Measurements from ENCODE around the gene MSH5. TPM values are rescaled to one million over a fixed set of nuclear protein-coding genes. Genes with fewer than 3 reads are reported as not detected.
A peak's percentile ranks its signal among the peaks of the same experiment; 100 is the strongest.

Gene MSH5
- total RNA-seq, 2 donors from 2014 or later, result 13.3 to 34.2 TPM

- TF ChIP-seq CTCF (IDR thresholded peaks at IDR 0.05), result no peak
- Histone ChIP-seq H3K27me3 (no peaks in the 10 kb centered on the region), H3K36me3 (no peaks in the 10 kb centered on the region), H3K4me3 (no peak overlapping the region), H3K27ac (no peak overlapping the region), H3K9ac (ENCODE audit: low read depth in 2 of 2, low read length in 2 of 2) (no peak overlapping the region), H3K4me1 (peaks cover 4% of the 10 kb centered on the region), H3K9me3 (no peaks in the 10 kb centered on the region)
- DNase-seq, result no peak
- intact Hi-C loops (cut with DNase I), result no loop called here
Measured at GRCh38 chr6:31779908-31780307, 40.1 kb downstream of the MSH5 start.

GRCh38 chr6:31780507-31781243 is 40.9 kb downstream of the MSH5 start:
- H3K9ac ChIP-seq (ENCODE audit: low read depth in 2 of 2, low read length in 2 of 2), result no peak overlapping the region
- peaks cover 4% of the 10 kb centered on the region for H3K4me1 ChIP-seq
- intact Hi-C loops (cut with DNase I), result no loop called here
- H3K4me3 ChIP-seq, result no peak overlapping the region
- TF ChIP-seq CTCF (IDR thresholded peaks at IDR 0.05), result no peak
- no peaks in the 10 kb centered on the region for H3K9me3 ChIP-seq
- no peaks in the 10 kb centered on the region for H3K27me3 ChIP-seq
- H3K36me3 ChIP-seq, result no peaks in the 10 kb centered on the region
- DNase-seq, result no peak
- no peak overlapping the region for H3K27ac ChIP-seq

GRCh38 chr6:31781244-31782125 is 41.7 kb downstream of the MSH5 start:
- Histone ChIP-seq H3K4me1 (peaks cover 4% of the 10 kb centered on the region), H3K27me3 (no peaks in the 10 kb centered on the region), H3K4me3 (no peak overlapping the region), H3K36me3 (no peaks in the 10 kb centered on the region), H3K9ac (ENCODE audit: low read depth in 2 of 2, low read length in 2 of 2) (peak overlapping the region in 1 of 2 donors; percentile 9), H3K9me3 (no peaks in the 10 kb centered on the region), H3K27ac (no peak overlapping the region)
- no peak for TF ChIP-seq CTCF (IDR thresholded peaks at IDR 0.05)
- no peak for DNase-seq
- intact Hi-C loops (cut with DNase I), result no loop called here

GRCh38 chr6:31782126-31782855 is 42.5 kb downstream of the MSH5 start:
- H3K4me3 ChIP-seq, result no peak overlapping the region
- DNase-seq, result no peak
- H3K9ac ChIP-seq (ENCODE audit: low read depth in 2 of 2, low read length in 2 of 2), result no peak overlapping the region
- H3K27me3 ChIP-seq, result no peaks in the 10 kb centered on the region
- H3K27ac ChIP-seq, result no peak overlapping the region
- intact Hi-C loops (cut with DNase I), result no loop called here
- no peaks in the 10 kb centered on the region for H3K4me1 ChIP-seq
- H3K36me3 ChIP-seq, result no peaks in the 10 kb centered on the region
- no peak for TF ChIP-seq CTCF (IDR thresholded peaks at IDR 0.05)
- no peaks in the 10 kb centered on the region for H3K9me3 ChIP-seq
